Non-pigmented ciliary epithelial cell (primary cell): ENCODE data around the gene ACSF2.

Experiments used
- DNase-seq: peaks from one replicate; pipeline ENCODE4 v3.0.0-alpha.2; 2010; ENCODE audit warnings: low read depth

The ACSF2 gene

DNA sequence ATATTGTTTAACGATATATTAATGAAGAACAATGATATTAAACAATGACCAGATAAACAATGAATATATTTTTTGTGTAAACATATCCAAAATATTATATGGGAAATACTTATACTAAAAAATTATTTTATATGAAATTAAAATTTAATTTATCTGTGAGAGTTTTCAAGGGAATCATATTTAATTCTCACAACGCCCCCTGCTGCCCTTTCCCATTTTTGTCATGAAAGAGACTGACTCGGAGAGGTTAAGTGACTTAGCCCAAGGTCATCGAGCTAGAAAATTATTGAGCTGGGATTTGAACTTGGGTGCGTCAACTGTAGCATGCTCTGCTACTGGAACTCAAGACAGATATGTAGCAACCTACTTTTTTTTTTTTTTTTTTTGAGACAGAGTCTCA lies 75.0 kb downstream of the ACSF2 start:
- DNase-seq = no peak

GRCh38 chr17:50502301-50502990 lies 76.4 kb downstream of the ACSF2 start:
- no peak for DNase-seq

GRCh38 chr17:50505591-50506130 lies 79.6 kb downstream of the ACSF2 start:
- DNase-seq = no peak

DNA sequence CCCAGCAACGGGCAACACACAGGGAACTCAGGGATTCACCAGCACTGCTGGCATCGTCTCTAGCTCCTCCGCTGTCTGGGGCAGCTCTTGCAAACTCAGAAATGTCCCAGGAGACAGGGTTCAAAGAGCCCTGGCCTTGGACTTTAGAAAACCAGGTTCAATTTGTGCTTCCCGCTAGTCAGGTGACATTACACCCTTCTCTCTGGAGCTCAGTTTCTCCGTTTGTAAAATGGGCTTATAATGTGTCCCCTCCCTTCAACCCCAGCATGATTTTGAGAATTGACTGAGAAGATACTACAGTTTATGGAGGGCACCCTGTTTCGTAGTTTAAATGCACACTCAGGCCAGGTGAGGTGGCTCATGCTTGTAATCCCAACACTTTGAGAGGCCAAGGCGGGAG lies 80.3 kb downstream of the ACSF2 start:
- DNase-seq = no peak

GRCh38 chr17:50507871-50508572 lies 82.0 kb downstream of the ACSF2 start, which contains the start of gene MYCBPAP:
Gene MYCBPAP, plus strand, starts transcription at chr17:50508439. Its CDS starts 236 bp downstream, at chr17:50508675.
- no peak for DNase-seq

DNA sequence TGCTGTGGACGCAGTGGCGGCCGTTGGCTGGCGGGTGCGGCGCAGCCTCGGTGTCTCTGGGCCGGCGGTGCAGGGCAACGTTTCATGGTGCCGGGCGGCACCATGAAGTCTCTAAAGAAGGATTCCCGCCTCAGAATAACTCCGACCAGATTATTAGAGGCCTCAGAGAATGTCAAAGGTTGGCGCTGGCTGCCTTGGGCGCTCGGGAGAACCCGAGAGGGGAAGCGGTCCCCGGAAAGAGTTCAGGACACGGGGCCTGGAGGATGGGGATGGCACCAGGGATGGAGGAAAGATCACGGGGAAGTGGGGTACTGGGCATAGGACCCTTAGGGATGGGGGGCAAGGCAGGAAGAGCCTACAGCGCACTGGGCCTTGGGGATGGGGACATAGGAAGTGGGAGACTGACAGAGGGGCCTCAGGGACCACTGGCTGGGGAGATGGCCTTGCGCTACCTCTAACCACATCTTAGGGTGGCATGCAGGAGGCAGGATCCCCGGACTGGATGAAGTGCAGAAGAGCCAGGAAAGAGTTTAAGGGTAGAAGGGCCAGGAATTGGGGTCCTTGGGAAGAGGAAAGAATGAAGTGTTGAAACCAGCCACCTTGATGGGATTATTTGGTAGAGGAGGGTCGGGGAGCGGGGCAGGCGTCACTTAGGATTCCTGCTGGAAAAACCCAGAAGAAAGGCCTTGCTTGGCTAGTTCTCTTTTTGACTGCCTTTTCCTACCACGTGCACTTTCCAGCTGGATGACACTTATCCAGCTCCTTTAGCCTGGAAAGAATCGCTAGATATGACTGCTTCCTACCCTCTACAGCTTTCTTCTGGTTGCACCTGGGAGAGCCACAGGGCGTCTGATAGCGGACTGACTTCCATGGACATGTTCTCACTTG lies 82.8 kb downstream of the ACSF2 start:
- no peak for DNase-seq

- no peak for DNase-seq
These were observed 85.0 kb downstream of the ACSF2 start for GRCh38 chr17:50511058-50511457.

DNA sequence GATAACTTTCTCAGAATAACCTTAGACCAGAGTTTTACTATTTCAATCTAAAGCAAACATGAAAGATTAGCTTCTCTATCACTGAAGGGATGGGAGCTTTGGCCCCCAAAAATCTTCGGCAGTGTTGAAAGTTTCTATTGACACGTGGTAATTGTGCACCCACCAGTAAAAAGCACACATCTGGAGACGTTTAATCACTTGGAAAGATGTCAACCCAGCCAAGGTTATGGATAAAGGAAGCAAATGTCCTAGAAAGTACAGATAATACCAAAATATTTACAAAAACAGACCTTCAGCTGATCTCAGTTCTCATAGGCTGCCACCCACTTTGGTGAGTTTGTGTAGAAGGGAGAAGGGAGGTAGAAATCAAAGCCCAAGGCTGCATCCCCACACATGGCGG lies 87.5 kb downstream of the ACSF2 start:
- no peak for DNase-seq

GRCh38 chr17:50514388-50514787 lies 88.4 kb downstream of the ACSF2 start:
- DNase-seq = no peak

DNA sequence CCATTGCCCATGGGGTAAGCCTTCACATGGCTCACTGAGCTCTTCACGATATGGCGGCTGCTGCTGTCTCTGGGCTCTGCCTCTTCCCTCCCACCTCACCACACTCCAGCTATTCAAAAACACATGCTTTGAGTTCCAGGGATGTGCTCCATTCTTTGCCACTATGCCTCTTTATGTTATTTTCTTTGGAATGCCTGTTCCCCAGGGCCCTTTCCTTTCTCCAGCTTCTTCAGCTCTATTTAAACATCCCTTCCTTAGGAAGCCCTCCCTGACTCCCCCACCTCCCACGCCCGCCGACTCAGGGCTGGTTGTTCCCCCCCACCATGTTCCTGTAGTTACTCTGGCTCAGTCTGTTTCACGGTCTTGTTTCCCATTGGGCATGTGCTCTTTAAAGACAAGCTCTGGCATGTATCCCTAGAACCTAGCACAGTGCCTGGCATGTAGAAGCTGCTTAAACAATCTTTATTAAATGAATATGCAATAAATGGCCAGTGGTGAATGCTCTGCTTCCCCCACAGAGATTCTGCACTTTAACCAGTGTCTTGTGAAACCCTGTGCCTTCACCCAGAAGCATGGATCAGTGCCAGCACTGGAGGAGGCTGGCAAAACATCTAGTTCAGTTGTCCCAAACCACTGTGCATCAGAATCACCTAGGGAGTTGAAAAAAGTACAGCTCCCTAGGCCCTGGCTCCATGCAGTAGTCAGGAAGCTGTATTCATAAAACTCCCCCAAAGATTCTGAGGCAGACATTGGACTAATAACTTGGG lies 89.1 kb downstream of the ACSF2 start:
- no peak for DNase-seq

GRCh38 chr17:50517011-50517410 lies 91.0 kb downstream of the ACSF2 start:
- no peak for DNase-seq

DNA sequence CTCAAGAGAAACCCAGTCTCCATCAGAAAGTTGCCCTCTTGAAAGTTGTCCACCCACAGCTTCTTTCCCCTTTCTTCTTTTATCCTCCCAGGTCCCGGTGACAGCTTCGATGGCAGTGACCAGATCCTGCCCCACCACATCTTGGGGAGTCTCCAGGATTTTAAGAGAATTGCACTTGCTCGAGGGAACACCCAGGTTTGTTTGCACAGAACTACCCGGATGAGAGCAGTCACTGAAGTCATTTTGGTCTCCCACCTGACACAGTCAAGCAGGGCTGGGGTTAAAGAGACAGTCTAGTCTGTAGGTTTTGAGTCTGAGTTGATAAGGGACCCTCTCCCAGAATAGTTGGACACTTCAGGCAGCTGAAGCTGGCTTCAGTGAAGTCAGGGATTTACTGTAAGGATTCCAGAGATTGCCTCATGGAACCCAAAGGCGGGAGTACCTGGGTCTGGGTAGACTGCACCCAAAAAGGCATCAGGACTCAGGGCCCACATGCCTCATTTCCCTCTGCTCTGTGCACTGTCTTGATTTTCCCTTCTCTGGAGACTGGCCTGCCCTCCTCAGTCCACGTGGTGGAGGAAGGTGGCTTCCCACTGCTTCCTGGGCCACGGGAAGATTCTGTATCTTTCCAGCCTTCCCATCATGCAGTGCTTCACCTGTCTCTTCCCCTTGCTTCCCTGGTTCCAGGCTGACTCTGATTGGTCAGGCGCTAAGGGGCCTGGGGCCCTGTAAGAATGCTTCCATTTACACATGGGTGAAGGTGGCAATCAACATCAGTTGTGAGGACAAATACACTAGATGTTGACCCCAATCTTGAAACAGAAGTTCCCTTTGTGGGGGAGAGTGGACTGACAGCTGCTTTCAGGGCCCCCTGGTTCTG lies 91.7 kb downstream of the ACSF2 start:
- DNase-seq = no peak

DNA sequence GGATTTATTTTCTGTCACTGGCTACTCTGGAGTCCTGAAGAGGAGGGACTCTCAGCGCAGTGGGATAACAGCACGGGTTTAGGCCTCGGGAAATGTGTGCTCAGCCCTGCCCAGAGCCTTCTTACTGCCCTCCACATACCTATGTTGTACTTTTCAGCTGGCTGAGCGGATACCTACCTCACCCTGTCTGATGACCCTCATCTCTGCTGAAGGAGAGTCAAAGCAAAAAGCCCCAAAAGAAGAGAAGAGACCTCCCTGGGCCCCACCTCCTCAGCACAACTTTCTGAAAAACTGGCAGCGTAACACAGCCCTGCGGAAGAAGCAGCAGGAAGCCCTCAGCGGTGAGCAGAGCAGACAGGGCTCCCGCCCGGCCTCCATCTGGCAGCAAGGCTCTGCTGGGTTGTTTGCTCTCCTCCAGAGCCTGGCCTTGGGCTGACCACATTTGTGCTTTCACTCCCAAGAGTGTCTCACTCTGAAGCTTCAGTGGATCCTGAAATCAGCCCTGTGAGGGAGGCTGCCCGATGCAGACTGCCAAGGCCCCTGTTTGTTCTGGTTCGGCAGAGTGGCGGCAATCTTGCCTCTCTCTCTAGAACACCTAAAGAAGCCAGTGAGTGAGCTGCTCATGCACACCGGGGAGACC lies 92.5 kb downstream of the ACSF2 start:
- no peak for DNase-seq

- DNase-seq = no peak
These were observed 93.3 kb downstream of the ACSF2 start for GRCh38 chr17:50519141-50519834.

- no peak for DNase-seq
These were observed 94.5 kb downstream of the ACSF2 start for GRCh38 chr17:50520483-50520882.

- no peak for DNase-seq
These were observed 95.5 kb downstream of the ACSF2 start for GRCh38 chr17:50521514-50521913.

GRCh38 chr17:50522766-50523165 lies 96.7 kb downstream of the ACSF2 start:
- DNase-seq = no peak

- no peak for DNase-seq
These were observed 97.2 kb downstream of the ACSF2 start for GRCh38 chr17:50523208-50523607.
